Sciatic nerve (tissue), 2 donors: ENCODE measurements around the gene CASKIN1. TPM values are rescaled to one million over a fixed set of nuclear protein-coding genes. Genes with fewer than 3 reads are reported as not detected.

Experiments used
- ATAC-seq: fragments of 200-7000 bp; cut with Tn5 transposase; one replicate; pipeline ENCODE4 v1.9.1; 2020; ENCODE audit warnings: mild to moderate bottlenecking, moderate library complexity
- DNase-seq: peaks from one replicate; pipeline ENCODE4 v3.0.0-alpha.2; 2020; ENCODE audit warnings: low spot score
- intact Hi-C: fragments of 100-400 bp; cut with DNase I; formaldehyde crosslinking; loops from one replicate; pipeline ENCODE4 v1.14.2; 2022
- total RNA-seq: library from RNA; stranded (reverse); fragmentation: NEBNext Ultra II Directional; extraction: Animal tissue kit (Norgen Biotek cat#: 25700); gene quantifications from one replicate; pipeline ENCODE4 v1.2.1, GENCODE V29; 2021
- donor health status: DM: no; HTN: no; CAD: no.
- donor health status: DM: no; HTN: no; CAD: no.

CASKIN1 gene
- total RNA-seq, 1 donor from 2014 or later, result 1.6 TPM

- ATAC-seq (no peak), DNase-seq (no peak)
These were observed 38.4 kb upstream of the CASKIN1 start for GRCh38 chr16:2234813-2235170.

DNA sequence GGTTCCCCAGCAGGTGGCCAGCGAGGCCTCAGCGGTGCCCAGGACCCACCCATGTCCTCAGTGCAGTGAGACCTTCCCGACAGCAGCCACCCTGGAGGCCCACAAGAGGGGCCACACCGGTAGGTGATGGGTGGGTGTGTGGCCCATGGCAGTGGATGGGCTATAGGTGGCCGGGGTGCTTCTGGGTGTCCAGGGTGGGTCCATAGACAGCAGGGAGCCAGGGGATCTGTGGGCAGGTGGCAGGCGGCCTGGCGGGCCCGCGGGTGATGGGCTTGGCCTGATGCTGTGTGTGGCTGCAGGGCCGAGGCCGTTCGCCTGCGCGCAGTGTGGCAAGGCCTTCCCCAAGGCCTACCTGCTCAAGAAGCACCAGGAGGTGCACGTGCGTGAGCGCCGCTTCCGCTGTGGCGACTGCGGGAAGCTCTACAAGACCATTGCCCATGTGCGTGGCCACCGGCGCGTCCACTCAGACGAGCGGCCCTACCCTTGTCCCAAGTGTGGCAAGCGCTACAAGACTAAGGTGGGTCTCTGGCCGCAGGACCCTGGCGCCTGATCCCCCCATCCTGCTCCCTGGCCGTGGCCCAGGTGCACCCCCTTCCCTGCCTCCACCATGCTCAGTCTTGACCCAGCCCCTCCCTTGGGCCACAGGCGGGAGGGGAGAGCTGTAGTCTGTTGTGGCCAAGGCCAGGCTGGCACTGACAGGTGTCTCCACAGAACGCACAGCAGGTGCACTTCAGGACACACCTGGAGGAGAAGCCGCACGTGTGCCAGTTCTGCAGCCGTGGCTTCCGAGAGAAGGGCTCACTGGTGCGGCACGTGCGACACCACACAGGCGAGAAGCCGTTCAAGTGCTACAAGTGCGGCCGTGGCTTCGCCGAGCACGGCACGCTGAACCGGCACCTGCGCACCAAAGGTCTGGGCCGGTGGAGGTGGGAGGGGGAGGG is 37.7 kb upstream of the CASKIN1 start:
- no peak for DNase-seq
- ATAC-seq, result no peak
- intact Hi-C loops, result no loop called here

More at GRCh38 chr16:2234813-2235170, 38.4 kb upstream of the CASKIN1 start:
- intact Hi-C loops, result no loop called here

GRCh38 chr16:2233046-2233775 is 36.8 kb upstream of the CASKIN1 start:
- DNase-seq (no peak), ATAC-seq (no peak)
- intact Hi-C loops, result no loop called here

- intact Hi-C loops, result no loop called here
- ATAC-seq, result no peak
These were observed 35.9 kb upstream of the CASKIN1 start for GRCh38 chr16:2232094-2232990.

DNA sequence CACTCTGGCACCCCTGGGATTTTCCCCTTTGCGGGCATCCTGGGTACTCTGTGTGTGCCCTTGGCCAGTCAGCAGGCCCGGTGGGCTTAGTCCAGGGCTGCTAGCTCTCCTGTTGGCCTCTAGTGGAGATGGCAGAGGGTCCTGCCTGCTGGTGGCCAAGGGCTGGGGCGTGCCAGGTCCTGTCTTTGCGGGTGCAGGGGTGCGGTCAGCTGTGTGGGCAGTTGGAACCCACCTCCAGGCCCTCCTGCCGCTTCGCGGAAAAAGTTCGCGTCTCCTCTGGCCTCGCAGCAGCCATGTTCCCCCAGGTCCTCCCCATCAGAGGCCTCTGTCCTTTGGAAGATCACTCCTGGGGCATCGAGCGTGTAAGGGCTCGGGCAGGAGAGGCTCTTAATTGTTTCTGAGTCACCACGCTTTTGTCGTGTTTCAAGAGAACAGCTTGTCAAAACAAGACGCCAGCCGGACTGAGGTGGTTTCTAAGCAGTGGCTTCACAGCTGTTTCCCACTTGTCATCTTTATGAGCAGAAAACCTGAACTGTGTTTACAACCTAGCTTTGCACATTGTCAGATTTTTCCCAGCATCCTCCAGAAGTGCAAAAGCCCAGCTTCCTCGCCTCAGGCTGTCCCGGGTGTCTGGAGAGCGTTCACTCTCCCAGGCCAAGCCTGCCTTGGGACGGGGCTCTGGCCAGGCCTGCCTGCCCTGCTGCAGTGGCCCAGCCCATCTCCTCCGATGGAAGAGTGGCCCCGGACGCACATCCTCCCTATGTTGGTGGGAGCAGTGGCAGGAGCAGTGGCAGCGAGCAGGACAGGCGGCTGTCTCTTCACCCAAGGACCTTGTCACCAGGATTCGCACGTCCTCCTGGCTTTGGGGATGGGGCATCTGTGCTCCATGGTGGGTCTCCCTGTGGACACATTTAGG is 34.9 kb upstream of the CASKIN1 start:
- intact Hi-C loops, result no loop called here
- ATAC-seq (no peak), DNase-seq (no peak)

More at GRCh38 chr16:2232094-2232990, 35.9 kb upstream of the CASKIN1 start:
- no peak for DNase-seq

DNA sequence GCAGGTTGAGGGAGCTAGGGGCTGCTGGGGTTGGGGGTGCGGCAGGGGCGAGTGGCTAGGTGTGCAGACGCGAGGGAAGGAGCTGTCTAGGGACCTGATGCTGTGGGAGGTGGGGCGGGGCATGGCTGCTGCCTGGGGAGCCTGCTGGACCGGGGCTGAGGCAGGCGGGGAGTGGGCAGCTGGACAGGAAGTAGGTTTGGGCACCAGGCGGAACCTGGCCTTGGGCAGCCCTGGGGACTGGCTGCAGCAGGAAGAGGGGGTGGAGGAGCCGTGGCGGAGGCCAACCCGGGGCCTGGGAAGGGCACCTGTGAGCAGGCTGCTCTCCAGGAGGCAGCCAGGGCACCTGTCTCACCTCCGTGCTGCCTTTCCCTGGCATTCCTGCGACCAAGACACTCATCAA is 34.0 kb upstream of the CASKIN1 start:
- DNase-seq (no peak), ATAC-seq (no peak)
- intact Hi-C loops, result no loop called here

DNA sequence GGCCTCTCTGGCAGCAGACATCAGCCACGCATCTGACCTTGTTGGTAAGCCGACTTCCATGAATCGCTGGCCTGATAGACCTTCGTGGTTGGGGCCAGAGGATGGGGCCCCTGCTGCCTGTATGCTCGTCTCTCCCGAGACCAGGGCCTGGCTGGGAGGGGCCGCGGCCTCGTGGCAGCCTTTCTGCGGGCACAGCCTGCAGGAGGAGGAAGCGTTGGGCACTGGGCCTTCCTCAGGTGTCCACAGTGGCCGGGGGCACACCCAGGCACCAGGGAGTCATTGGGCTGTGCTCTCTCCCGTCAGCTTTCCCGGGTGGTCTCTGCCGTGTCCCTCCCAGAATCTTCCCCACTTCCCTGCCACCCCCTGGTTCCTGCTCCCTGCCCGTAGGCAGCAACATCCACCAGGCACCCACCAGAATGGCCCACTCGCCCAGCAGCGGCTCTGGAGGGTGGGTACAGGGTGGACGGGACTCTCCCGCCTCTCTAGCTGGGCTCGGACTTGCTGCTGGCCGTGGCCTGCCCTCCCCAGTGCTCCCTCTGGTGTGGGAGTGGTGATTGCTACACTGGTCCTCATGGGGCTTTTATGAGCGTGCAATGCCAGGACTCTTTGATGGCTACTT is 33.3 kb upstream of the CASKIN1 start:
- intact Hi-C loops, result no loop called here
- ATAC-seq, result no peak
- DNase-seq, result no peak

DNA sequence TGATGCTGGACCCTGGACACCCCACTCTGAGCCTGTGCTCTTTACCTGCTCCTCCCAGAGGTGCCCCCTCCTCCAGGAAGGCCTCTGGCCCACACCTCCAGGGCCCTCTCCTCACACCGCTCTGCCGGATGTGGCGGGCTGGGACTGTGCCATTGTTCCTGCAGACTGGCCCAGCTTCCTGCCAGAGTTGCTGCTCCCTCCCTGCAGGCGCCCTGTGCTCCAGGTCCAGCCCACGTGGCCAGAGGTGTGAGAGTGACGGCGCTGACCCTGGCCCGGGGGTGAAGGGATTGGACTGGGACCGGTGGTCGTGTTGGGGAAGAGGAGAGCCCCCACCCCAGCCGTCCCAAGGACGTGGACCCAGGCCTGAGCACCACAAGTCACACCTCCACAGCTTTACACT is 32.7 kb upstream of the CASKIN1 start:
- intact Hi-C loops, result no loop called here
- ATAC-seq, result no peak

GRCh38 chr16:2228161-2228824 is 31.9 kb upstream of the CASKIN1 start:
- intact Hi-C loops, result no loop called here
- ATAC-seq, result no peak
- no peak for DNase-seq

More for the DNA sequence above, 32.7 kb upstream of the CASKIN1 start:
- DNase-seq, result no peak

DNA sequence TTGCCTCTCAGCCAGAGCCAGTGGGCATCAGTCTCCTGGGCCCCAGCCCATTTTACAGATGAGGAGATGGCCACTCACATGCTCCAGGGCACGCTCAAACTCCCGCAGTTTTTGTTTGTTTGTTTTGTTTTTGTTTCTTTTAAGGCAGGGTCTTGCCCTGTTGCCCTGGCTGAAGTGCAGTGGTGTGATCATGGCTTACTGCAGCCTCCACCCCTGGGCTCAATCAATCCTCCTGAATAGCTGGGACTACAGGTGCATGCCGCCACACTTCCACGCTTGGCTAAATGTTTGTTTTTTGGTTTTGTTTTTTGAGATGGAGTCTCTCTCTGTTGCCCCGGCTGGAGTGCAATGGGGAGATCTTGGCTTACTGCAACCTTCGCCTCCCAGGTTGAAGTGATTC is 30.5 kb upstream of the CASKIN1 start:
- DNase-seq, result no peak
- ATAC-seq, result no peak
- intact Hi-C loops, result no loop called here

- ATAC-seq (no peak), DNase-seq (no peak)
- intact Hi-C loops, result no loop called here
These were observed 29.9 kb upstream of the CASKIN1 start for GRCh38 chr16:2226245-2226793.

DNA sequence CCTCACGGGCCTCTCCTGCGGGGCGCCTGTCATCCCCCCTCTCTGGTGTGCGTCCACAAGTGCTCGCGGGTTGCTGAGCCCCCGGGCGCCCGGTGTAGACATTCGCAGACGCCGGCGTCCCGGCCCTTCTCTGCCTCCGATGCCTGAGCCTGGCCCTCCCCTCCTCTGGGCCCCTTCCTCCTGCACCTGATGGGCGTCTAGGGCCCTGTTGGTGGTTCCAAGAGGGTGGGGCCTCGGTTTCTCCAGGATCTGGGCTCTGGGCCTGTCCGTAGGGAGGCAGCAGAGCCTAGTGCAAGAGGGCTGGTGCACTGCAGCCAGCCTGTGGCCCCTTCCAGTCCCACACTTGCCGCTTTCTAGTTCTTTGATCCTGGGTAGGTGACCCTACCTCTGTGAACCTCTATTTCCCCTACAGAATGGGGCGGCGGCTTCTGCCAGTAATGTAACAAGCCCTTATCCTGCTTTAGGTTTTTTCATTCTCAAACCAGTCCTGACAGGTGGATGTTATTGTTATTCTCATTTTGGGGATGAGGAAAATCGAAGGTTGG is 27.6 kb upstream of the CASKIN1 start:
- DNase-seq, result no peak
- peak; percentile 45 for ATAC-seq
- intact Hi-C loops, result no loop called here

DNA sequence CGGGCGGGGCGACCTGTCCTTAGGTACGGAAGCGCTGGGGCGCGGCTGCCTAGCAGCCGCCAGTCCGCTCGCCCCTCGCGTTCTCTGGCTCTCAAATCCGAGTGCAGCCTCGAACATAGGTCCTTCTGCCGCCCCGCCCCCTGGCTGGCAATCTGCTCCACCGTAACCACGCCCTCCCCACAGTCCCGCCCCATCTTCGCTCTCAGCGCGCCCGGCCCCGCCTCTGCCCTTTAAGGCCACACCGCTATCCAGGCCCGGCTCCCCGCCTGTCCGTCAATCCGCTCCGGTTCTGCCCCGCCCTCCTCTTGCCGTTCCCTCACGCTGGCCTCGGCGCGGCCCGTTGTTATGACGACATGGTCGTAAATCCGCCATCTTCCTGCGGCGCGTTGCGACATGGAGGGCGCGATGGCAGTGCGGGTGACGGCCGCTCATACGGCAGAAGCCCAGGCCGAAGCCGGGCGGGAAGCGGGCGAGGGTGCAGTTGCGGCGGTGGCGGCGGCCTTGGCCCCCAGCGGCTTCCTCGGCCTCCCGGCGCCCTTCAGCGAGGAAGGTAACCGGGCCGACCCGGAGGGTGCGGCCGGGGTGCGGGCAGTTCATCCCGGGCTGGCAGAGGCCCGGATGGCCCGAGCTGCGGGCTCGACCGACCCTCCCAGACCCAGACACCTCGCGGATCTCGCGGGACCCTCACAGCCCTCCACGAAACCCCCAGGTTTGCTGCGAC is 27.0 kb upstream of the CASKIN1 start, which contains the start of gene E4F1:
TSS of gene E4F1 (plus strand) at position 371 of the 721 bp plus-strand sequence. CDS start at position 394, 23 bp downstream.
- intact Hi-C loops, result no loop called here
- ATAC-seq (peak; percentile 99), DNase-seq (peak; percentile 99)

DNA sequence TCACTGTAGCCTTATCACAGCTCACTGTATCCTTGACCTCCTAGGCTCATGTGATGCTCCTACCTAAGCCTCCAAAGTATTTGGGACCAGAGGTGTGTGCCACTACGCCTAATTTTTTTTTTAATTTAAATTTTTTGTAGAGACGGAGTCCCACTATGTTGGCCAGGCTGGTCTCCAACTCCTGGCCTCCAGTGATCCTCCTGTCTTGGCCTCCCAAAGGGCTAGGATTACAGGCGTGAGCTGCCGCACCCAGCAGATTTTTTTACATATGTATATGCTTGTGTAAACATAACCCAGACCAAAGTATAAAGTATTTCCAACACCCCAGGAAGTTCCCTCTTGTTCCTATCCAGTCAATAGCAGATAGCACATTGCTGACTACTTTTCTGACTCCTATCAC is 19.9 kb upstream of the CASKIN1 start:
- DNase-seq (no peak), ATAC-seq (no peak)
- intact Hi-C loops, result no loop called here

DNA sequence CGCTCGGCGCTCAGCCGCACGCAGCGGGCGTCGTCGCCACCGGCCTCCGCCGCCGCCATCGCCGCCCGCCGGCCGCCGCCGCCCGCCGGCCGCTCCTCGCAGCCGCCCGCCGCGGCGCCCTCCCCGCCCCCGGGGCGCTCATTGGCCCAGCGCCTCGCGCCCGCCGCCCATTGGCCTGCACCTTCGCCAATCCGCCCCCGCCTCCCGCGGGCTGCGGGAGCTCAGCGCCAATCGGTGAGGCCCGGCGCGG is 18.2 kb upstream of the CASKIN1 start, which contains the start of gene PGP:
TSS of gene PGP (minus strand) at position 122 of the 250 bp plus-strand sequence. CDS start at position 59, 63 bp downstream.
- intact Hi-C loops, result no loop called here
- ATAC-seq (peak; percentile 96), DNase-seq (no peak)
